HPDE6-E6E7 (cell line): ENCODE measurements around the gene ITGA4.

ENCODE experiments used
- DNase-seq: peaks from one replicate; pipeline ENCODE4 v3.0.0; 2011; ENCODE audit warnings: missing footprints; ENCODE audit errors: extremely low spot score

ITGA4 gene

DNA sequence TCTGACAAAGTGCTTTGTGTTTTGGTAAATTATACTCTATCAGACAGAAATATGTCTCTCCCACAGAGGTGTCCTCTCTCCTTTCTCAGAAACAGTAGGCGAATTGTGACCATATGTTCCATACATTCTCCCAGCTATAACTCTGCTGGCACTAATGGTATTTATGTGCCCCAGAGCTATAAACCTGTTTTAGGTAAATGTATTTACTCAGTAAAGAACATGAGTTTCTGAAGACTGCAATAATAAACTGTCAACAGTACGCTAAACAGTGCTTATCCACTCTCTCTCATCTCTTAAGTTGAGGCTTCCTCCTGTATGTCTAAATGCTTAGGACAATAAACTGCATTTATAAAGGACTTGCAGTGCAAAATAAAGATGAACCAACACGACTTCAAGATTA is 58.5 kb downstream of the ITGA4 start:
- DNase-seq, result no peak

DNA sequence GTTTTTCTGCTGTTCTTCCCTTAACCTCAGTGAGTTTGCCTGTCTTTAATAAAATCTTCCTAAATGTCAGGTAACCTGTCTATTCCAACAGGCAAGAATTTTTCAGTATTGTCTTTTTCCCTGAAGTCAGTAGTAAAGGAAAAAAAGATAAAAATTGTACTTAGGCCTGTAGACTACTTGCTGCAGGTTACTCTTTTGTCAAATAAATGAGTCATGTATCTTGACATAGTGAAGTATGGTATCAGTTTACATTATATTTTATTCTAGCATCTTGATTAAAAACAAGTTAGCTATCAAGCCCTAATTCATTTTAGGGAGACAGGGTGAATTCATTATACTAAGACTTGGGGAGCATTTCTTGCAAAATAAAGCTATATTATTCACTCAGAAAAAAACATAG is 59.8 kb downstream of the ITGA4 start:
- DNase-seq, result no peak

DNA sequence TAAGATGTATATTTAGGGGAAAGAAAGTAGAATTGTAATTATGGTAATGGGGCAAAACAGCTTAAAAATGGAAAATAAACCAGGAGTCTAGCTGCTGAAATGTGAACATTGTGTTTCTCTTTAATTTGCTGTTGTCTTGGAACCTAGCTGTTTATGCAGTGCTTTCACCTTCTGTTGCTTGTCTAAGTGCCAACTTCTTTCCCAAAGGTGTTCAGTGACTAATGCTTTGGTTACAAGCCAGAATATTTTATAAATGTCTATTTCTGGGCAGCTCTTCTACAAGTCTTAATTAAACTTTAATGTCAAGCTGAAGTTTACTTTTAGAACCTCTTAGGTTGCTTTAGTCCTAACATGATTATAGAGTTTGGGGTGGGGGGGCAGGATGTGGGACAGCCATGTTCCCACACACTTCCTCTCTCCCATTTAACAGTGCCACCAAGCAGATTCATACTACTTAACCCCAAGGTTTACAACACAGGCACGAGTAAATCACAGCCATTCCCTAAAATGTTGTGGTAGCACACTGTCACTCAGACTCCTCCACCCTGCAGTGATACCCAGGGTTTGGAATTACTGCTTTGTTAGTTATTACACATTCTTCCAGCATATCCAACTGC is 60.6 kb downstream of the ITGA4 start:
- peak; percentile 17 for DNase-seq

DNA sequence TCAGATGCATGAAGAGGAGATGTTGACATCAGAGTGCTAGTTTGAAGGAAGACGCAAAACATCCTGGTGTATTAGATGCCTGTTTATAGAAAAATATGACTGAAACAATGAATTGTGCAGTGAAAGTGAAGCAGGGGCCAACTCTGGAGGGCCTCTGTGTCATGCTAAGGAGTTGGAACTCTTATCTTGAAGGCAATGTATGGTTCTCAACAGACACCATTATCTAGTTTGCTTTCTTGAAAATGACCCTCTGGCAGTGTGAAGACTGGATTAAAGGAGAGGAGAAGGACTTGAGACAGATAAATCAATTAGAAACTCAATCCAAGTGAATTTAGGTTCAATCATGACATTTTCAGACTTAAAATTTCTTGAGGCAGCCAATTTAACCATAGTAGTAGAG is 63.1 kb downstream of the ITGA4 start:
- DNase-seq, result no peak

DNA sequence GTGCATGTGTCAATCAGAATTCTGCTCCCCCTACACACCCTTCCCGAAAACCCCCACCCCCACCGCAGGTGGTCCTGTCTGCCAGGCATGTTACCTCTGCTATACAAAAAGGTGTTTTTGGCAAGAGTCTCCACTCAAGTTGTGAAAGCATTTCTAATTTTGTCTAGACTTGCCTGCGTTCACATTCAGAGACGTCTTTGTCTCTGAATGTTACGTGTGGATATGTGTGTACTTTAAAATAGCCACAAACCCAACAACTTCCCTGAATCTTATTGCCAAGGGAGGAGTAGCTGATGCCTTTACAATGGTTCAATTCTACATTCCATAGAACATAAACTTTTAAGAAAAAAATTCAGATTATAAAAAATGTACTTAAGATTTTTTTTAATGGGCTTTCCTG is 66.6 kb downstream of the ITGA4 start:
- DNase-seq, result no peak

DNA sequence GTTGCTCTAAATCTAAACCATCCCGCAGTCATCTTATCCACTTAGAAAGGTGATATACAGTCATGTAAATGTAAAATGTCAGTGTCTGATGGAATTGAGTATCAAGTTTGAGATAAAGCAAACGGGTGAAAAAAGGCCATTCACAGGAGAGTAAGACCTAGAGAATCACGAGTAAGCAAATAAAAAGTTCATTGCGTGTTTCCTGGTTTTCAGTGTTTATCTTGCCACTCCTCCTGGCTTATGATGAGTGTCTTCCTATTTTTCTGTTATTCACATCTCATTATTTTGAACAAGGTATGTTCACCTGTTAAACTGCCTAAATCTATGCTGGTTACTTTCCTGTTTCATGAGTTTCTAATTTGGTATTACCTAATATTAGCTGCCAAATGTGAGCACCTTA is 68.8 kb downstream of the ITGA4 start:
- no peak for DNase-seq

DNA sequence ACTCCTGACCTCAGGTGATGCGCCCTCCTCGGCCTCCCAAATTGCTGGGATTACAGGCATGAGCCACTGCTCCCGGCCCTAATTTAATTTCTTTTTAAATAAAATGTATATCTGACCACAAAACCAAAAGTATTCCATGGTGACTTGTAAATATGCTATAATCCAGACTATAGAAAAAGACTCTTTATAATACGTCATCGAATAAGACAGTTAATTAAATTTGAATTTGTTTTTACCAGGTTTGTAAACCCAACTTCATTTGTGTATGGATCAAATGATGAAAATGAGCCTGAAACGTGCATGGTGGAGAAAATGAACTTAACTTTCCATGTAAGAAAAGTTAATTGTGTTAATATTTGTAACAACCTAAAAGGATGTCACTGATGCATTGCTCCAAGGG is 69.9 kb downstream of the ITGA4 start:
- no peak for DNase-seq

DNA sequence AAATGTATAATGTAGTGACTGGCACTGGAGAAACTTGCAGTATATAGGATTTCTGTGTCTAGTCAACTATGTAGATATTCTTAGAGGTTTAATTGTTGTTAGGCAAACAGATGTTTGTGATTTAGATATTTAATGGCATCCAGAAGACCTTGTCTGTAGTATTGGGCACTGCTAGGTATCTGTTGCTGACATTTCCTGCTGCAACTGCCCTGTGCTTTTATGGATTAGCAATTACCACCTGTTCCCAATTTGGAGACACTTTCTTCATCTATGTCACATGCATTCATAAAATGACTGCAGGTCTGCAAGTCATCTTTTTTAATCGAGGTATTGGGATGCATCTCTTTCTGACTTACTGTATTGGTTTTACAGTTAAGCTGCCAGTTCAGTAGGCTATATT is 71.3 kb downstream of the ITGA4 start:
- DNase-seq, result no peak

DNA sequence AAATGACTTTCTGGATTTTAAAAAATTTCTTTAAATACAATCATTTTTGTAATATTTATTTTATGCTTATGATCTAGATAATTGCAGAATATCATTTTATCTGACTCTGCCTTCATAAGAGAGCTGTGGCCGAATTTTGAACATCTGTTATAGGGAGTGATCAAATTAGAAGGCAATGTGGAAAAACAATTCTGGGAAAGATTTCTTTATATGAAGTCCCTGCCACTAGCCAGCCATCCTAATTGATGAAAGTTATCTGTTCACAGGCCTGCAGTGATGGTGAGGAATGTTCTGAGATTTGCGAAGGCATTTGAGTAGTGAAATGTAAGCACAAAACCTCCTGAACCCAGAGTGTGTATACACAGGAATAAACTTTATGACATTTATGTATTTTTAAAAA is 79.5 kb downstream of the ITGA4 start:
- no peak for DNase-seq

DNA sequence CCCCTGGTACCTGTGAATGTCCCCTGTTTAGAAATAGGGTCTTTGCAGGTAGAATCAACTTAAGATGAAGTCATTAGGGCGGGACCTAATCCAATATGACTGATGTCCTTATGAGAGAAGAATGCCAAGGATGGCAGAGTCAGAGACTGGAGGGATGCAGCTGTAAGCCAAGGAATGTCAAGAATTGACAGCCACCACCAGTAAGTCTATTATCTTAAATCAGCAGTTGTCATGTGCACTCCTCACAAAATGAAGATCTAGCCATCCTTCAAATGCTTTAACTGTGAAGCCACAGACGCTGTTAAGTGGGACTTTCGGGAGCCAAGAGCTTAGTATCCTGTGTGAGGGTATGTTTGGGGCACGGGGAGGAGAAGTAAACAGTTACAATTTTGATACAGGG is 83.2 kb downstream of the ITGA4 start:
- DNase-seq, result no peak

DNA sequence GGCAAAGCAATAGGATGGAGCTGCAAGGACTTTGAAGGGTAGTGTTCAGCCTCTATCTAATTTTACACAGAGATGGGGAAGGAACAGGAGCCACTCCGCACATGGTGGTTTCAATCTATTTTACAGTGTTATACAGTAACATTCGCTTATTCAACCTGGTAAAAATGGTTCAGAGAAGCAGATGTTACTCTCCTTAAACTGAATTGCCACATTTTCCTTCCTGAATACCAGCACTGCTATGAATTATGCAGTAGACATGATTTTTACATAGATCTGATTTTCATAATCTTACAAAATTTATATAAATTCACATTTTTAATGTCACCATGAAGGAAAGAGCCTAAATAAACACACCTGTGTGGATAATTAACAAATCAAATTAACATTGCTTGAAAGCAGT is 85.0 kb downstream of the ITGA4 start:
- DNase-seq, result no peak

DNA sequence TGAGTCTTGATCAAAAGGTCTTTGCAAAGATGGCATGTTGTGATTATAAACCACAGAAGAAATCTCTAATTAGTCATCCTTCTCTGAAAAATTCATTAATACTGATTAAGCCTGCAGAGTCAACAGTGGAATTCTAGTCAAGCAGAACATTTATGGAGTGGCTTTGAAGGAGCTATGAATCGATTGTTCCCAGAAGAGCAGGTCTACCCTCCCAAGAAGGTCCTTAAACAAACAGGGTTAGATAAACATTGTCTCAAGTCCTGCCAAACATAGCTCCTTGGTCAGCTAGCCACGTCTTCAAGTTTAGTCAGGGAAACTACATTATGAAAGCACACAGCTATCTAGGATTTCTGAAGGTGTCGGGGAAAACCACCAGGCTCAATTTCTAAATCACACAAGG is 88.9 kb downstream of the ITGA4 start:
- no peak for DNase-seq

DNA sequence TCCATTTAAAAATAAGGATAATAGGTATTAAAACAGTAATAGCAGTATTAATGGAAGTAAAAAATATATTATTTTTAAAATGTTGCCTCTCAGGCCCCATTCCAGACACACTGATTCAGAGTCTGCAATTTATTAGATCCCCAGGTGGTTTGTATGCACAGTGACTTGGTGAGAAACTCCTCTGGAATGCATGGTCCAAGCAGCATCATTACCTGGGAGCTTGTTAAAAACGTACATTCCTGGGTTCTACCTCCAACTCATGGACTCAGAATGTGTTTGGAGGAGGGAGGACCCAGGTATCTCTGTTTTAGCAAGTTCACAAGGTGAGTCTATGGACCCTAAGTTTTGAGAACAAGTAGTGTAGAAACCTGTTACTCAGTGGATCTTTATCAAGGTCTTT is 95.6 kb downstream of the ITGA4 start:
- peak; percentile 15 for DNase-seq

DNA sequence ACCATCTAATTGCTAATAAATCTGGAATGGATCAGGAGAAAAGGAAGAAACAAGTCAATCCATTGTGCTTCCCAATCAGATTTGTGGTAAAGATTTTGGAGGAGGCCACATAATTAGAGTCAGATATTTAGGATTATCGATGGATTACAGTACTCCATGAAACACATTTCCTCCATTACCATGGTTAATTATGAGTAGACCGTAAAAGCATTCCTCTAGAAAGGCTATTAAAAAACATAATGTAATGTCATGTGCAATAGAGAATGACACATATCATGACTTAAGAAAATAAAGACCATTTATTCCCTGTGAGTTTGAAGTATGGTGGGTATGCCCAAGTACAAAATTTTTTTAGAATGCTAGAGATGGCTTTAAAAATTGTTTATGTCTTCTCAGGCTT is 96.1 kb downstream of the ITGA4 start:
- no peak for DNase-seq

DNA sequence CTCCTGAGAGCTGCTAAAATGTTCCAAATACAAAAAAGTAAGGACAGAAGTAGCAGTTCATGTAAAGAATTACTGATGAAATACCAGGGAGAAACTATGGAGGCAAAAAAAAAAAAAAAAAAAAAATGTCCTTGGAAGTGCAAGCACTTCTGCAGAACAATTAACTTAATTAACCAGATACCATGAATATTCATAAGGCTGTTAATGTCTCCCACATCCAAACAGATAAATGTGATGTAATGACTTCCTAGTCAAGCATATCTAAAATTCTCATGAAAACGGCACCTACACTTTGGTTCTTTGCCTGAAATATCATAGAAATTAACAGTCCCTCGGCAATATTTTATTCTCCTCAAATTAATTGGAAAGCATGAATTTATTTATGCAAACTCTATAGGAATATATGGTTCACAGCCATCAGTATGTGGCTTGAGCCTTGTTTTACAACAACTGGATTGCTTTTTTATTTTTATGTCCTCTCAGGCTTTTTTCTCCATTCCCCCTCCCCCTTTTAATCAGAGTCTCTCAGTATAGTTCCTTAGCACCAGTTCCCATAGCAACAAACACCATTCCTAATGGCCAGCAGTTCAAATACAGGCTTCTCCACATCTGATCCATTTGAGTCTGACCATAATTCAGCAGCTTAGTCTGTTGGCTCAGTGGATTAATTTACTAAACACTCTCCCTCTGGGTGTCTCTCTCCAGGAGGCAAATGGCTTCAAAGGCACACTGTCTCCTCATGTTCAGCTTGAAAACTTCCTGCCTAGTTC is 97.1 kb downstream of the ITGA4 start:
- no peak for DNase-seq

DNA sequence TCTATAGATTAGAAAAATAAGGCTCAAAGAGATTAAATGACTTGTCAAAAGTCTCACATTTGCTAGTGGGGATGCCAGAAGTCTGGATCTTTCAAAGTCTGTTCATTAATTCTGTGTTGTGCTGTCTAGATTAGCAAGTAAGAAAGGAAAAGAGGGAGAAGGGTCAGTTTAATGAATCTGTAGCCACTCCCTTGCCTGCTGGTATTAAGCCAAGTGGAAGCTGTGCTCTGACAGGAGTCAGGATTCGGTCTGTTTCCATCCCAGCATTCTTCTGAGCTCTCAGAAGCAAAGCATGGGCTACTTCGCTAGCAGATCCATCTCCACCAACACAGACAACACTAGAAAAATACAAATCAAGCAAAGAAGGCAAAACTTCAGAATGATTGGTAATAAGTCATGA is 101.2 kb downstream of the ITGA4 start:
- no peak for DNase-seq

DNA sequence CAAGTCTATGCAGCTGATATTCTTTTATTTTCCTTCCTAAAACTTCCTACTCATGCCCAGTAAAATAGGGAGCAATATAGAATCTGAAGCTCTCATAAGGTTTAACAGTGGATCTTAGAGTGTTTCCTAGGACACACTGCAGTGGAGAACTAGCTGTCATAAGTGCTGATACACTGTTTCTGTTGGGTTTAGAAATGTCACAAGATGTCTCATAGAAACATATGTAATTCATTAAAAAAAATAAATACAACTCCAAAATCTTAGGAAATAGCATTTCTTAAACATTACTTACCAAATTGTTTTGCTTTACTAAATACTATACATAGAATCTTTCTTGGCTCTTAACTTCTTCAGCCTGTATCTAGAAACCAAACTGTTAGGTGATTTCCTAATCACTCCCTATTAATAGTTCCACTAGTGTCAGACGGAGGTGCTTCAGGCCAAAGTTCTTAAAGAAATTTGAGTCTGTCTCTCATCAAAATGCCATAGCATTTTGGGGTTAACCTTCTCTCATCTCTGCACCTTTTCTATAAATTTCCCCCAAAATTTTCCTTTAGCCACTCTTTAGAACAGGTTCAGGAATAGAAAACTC is 106.0 kb downstream of the ITGA4 start:
- no peak for DNase-seq

DNA sequence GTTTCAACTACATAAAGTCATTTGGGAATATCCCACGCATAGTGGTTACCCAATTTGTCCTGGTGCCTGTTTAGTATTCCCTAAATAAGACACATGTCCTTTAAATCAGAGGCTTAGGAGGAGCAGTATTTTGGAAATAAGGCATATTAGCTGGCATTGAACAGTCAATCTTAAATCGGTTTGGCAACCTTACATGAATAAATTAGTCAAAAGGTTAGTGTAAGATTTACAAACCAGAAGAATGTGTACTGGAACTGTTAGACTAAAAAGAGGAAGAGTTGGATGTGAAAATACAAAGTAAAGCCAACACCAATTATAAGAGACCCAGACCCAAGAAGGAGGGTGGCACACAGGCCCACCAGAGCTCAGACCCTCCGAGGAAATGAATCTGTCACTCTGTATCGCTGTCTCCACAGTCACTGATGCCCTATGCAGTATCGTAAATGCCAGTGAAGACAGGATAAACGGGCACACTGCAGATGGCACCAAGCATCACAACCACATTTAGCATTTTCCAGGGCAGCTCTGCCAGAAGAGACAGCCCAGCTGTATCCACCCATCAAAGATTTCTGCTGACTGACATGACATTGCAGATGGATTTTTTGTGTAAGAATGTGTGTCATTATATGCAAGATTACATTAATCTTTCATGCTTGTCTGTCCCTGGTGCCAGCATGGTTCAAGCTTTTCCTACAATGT is 109.3 kb downstream of the ITGA4 start:
- DNase-seq, result no peak

DNA sequence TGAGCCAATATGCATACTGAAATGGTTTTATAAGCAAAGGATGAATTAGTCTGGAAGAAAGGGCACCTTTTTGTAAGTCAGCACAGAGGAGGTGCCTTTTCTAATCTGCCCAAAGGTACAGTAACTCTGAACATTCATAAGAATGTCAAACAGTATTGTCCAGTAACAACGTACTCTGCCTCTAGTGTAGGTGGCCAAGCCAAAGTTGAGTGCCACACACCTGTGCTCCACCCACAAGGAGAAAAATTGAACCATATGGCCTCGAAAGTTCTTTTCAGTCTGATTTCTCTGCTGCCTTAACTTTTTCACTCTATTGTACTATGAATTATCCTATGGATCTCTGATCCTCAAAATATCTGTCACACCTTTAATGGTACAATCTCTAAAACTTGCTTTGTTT is 112.9 kb downstream of the ITGA4 start:
- no peak for DNase-seq

DNA sequence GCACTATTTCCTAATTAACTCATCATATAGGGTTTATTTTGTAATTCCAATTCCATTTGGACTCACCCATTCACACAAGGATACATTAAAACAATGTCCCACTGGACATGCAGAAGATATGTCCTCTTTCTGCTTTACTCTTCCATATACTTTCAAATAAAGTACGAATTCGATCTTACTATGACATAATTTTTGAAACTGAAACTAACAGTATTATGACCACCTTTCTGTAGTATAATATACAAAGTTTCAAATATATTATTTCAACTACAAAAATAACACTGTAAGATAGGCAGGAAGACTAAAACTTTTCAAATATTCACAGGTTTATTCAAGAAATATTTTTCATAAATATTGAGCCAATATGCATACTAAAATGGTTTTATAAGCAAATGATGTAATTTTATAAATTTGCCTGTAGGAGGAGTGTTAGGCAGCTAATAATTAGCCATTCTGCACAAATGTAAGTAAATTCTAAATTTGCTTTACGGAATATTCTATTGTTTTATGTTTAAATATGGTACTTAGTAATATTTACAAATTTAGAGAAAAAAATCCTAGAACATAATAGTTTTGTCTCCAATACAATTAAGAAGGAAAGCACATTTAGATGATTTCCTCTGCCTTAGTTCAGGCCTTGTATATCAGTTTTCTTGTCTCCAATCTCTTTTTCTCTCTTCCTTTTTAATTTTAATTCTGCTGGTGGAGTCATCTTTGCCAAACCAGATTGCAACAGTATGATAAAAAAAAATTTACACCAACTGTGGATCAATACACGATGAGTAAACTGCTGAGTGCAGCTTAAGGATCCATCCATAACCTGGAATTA is 113.9 kb downstream of the ITGA4 start:
- DNase-seq, result no peak

DNA sequence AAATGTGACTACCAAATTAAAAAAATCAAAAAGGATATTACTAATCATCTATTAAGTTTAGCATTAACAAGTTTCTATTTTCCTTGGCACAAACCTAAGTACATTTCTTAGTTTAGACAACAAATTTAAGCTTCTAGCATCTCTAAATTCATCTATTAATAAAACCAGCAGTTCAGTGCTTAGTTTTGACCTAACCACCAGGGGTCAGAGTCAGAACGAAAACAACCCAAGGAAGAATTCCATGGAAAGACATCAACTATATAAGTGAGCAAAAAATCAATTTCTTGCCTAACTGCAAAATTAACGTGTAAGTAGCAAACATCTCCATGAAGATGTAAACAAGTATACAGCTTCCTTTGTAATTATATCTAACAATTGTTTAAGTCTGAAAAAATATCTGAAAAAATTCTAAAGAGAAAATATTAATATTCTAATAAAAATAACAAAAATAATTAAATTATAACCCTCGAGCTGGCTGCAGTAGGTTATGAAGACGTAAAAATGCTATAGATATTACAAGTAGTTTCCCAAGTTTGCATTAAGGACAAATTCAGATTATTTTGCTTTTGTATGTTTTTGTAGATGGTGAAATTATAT is 116.1 kb downstream of the ITGA4 start:
- peak; percentile 9 for DNase-seq

DNA sequence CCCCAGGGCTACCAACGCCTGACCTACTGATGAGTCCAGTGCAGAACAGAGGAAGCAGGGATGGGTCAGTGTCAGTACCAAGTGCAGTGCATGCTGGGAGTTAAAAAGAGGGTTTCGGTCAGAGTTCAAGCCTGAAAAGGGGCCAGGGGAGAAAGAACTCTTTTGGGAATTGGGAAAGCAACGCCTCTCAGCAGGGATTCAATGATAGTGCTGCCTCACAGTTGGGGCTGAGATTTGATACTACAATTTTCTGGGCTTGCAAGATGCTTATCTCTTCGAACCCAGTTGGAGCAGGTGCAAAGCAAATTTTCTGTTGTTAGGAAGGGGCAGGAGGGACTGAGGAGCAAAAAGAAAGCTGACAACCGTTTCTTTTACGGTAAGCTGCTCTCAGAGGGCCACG is 117.1 kb downstream of the ITGA4 start:
- no peak for DNase-seq
